HFFc6 (cell line): ENCODE results near the gene EPHA6. TPM values are rescaled to one million over a fixed set of nuclear protein-coding genes. Genes with fewer than 3 reads are reported as not detected.

Experiments
- DNase-seq: peaks from one replicate; pipeline ENCODE4 v3.0.0-alpha.2; 2018
- H3K27ac Mint-ChIP-seq: 2 replicates; pipeline ENCODE4 v1.8.0; 2020; ENCODE audit warnings: mild to moderate bottlenecking, mixed read lengths
- H3K27me3 Mint-ChIP-seq: 2 replicates; pipeline ENCODE4 v1.8.0; 2021; ENCODE audit warnings: mild to moderate bottlenecking, moderate library complexity, mixed read lengths; ENCODE audit not compliant: insufficient read depth
- H3K36me3 Mint-ChIP-seq: 2 replicates; pipeline ENCODE4 v1.8.0; 2021; ENCODE audit warnings: low read depth, mixed read lengths
- H3K4me1 Mint-ChIP-seq: 2 replicates; pipeline ENCODE4 v1.8.0; 2020; ENCODE audit warnings: low read depth, mixed read lengths
- H3K4me3 Mint-ChIP-seq: 2 replicates; pipeline ENCODE4 v1.8.0; 2020; ENCODE audit warnings: mild to moderate bottlenecking, moderate library complexity, mixed read lengths
- H3K9me3 Mint-ChIP-seq: 2 replicates; pipeline ENCODE4 v1.8.0; 2020; ENCODE audit warnings: mild to moderate bottlenecking, mixed read lengths
- CTCF ChIP-seq: fragments of 200-600 bp; sonication (generic); IDR thresholded peaks from 2 replicates; pipeline ENCODE4 v1.5.0; 2021; ENCODE audit warnings: antibody characterized with exemption, mild to moderate bottlenecking
- total RNA-seq, 6 experiments: library from RNA; stranded (reverse); fragmentation: NEBNext Ultra II Directional; extraction: Animal tissue kit (Norgen Biotek cat#: 25700); gene quantifications; 2 replicates in 1 of 6; 3 replicates in 5 of 6; pipeline ENCODE4 v1.2.3, GENCODE V29; 2021

The EPHA6 gene
- total RNA-seq, 6 experiments from 2014 or later: not detected

GRCh38 chr3:96986241-96986640 is 171.8 kb downstream of the EPHA6 start:
- H3K4me3 Mint-ChIP-seq: no peak overlapping the region
- H3K27me3 Mint-ChIP-seq: no peaks in the 10 kb centered on the region; the same call in 1 of the 2 replicates
- no peak for TF ChIP-seq CTCF
- H3K4me1 Mint-ChIP-seq: no peaks in the 10 kb centered on the region
- H3K27ac Mint-ChIP-seq: no peak overlapping the region
- no peaks in the 10 kb centered on the region for H3K36me3 Mint-ChIP-seq
- peaks cover 24% of the 10 kb centered on the region for H3K9me3 Mint-ChIP-seq
- no peak for DNase-seq

GRCh38 chr3:96991231-96991630 is 176.8 kb downstream of the EPHA6 start:
- H3K4me3 Mint-ChIP-seq: no peak overlapping the region
- H3K27ac Mint-ChIP-seq: no peak overlapping the region
- H3K9me3 Mint-ChIP-seq: peaks cover 25% of the 10 kb centered on the region
- no peak for DNase-seq
- H3K36me3 Mint-ChIP-seq: no peaks in the 10 kb centered on the region
- no peak for TF ChIP-seq CTCF
- H3K4me1 Mint-ChIP-seq: no peaks in the 10 kb centered on the region
- no peaks in the 10 kb centered on the region for H3K27me3 Mint-ChIP-seq

- Mint-ChIP-seq H3K27me3 (no peaks in the 10 kb centered on the region), H3K36me3 (no peaks in the 10 kb centered on the region), H3K4me1 (no peaks in the 10 kb centered on the region), H3K4me3 (no peak overlapping the region), H3K9me3 (peaks cover 22% of the 10 kb centered on the region), H3K27ac (no peak overlapping the region)
- no peak for DNase-seq
- TF ChIP-seq CTCF: no peak
Measured at GRCh38 chr3:96991800-96992365, 177.5 kb downstream of the EPHA6 start.

GRCh38 chr3:96994988-96995387 is 180.6 kb downstream of the EPHA6 start:
- Mint-ChIP-seq H3K27ac (no peak overlapping the region), H3K27me3 (no peaks in the 10 kb centered on the region), H3K36me3 (no peaks in the 10 kb centered on the region), H3K9me3 (peaks cover 37% of the 10 kb centered on the region), H3K4me3 (no peak overlapping the region), H3K4me1 (no peaks in the 10 kb centered on the region)
- DNase-seq: no peak
- TF ChIP-seq CTCF: no peak

- no peak for TF ChIP-seq CTCF
- DNase-seq: no peak
- Mint-ChIP-seq H3K27ac (no peak overlapping the region), H3K4me1 (no peaks in the 10 kb centered on the region), H3K4me3 (no peak overlapping the region), H3K9me3 (peaks cover 38% of the 10 kb centered on the region), H3K27me3 (no peaks in the 10 kb centered on the region), H3K36me3 (no peaks in the 10 kb centered on the region)
Measured at GRCh38 chr3:96996009-96996408, 181.6 kb downstream of the EPHA6 start.

DNA sequence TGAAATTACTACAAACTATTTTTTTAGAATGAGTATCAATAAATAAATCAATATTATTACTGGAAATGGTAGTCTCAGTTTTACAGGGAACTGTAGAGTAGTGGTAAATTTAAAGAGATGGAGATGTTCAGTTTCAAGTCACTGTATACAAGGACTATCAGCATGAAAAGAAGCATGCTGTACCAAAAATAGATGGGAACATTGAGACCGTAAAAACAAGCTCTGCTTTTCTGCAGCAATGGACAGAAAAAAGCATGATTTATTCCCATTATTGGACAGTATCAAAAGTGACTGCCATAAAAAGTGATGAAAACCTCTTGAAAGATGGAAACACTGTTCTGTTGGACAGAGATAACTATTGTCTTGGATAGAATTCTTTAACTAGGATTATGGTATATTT is 187.2 kb downstream of the EPHA6 start:
- no peak overlapping the region for H3K27ac Mint-ChIP-seq
- H3K4me1 Mint-ChIP-seq: no peaks in the 10 kb centered on the region
- no peak overlapping the region for H3K4me3 Mint-ChIP-seq
- TF ChIP-seq CTCF: no peak
- H3K27me3 Mint-ChIP-seq: no peaks in the 10 kb centered on the region
- H3K36me3 Mint-ChIP-seq: no peaks in the 10 kb centered on the region
- peaks cover 44% of the 10 kb centered on the region for H3K9me3 Mint-ChIP-seq
- no peak for DNase-seq
